OCI-LY7 (cell line): ENCODE results near the gene RTN4R.
"Not testable (repeated sequence)": the region's sequence is repeated elsewhere in the genome, so short reads cannot be mapped to it uniquely, and the experiment has no call there.

Source experiments
- CTCF ChIP-seq: fragments of 200-600 bp; sonication (generic); conservative IDR thresholded peaks from 2 replicates; pipeline ENCODE4 v1.5.1; 2014; ENCODE audit warnings: mild to moderate bottlenecking, antibody characterized with exemption, low read length, moderate library complexity, mixed read lengths
- EZH2phosphoT487 ChIP-seq: fragments of 200-600 bp; sonication (generic); IDR thresholded peaks from 2 replicates; pipeline ENCODE4 v1.6.1; 2018; ENCODE audit warnings: low read depth, borderline replicate concordance, mild to moderate bottlenecking, mixed run types, antibody characterized with exemption, low read length, moderate library complexity, mixed read lengths

GRCh38 chr22:20303229-20303534 is 35.1 kb upstream of the RTN4R start:
- not testable (repeated sequence) for TF ChIP-seq CTCF, EZH2phosphoT487
